Hepatocyte (in vitro differentiated cells): Measurements from ENCODE around the gene PHACTR1. TPM values are rescaled to one million over a fixed set of nuclear protein-coding genes. Genes with fewer than 3 reads are reported as not detected.
A peak's percentile ranks its signal among the peaks of the same experiment; 100 is the strongest.

Experiments used
- DNase-seq: peaks from one replicate; pipeline ENCODE4 v3.0.0-alpha.2; 2016; ENCODE audit warnings: low spot score
- H2AFZ ChIP-seq: fragments of 200-600 bp; sonication (generic); 2 replicates; pipeline ENCODE4 v1.6.0; 2016; ENCODE audit warnings: antibody characterized with exemption, mild to moderate bottlenecking
- H3K27ac ChIP-seq: fragments of 200-600 bp; sonication (generic); 2 replicates; pipeline ENCODE4 v1.5.1; 2016; ENCODE audit warnings: mild to moderate bottlenecking
- H3K27me3 ChIP-seq: fragments of 200-600 bp; sonication (generic); 2 replicates; pipeline ENCODE4 v1.6.1; 2016
- H3K36me3 ChIP-seq: fragments of 200-600 bp; sonication (generic); replicated peaks from 2 replicates; pipeline ENCODE4 v1.5.1; 2016; ENCODE audit warnings: low read depth; ENCODE audit not compliant: insufficient read depth
- H3K4me1 ChIP-seq: fragments of 200-600 bp; sonication (generic); 2 replicates; pipeline ENCODE4 v1.5.1; 2016; ENCODE audit warnings: mild to moderate bottlenecking, moderate library complexity; ENCODE audit not compliant: insufficient read depth
- H3K4me2 ChIP-seq: fragments of 200-600 bp; sonication (generic); 2 replicates; pipeline ENCODE4 v1.6.0; 2016
- H3K4me3 ChIP-seq: fragments of 200-600 bp; sonication (generic); 2 replicates; pipeline ENCODE4 v1.5.1; 2016; ENCODE audit warnings: mild to moderate bottlenecking
- H3K79me2 ChIP-seq: fragments of 200-600 bp; sonication (generic); 2 replicates; pipeline ENCODE4 v1.6.0; 2017; ENCODE audit warnings: mild to moderate bottlenecking
- H3K9me2 ChIP-seq: fragments of 200-600 bp; sonication (generic); replicated peaks from 2 replicates; pipeline ENCODE4 v1.6.0; 2017; ENCODE audit warnings: mild to moderate bottlenecking; ENCODE audit not compliant: insufficient read depth
- H3K9me3 ChIP-seq: fragments of 200-600 bp; sonication (generic); 2 replicates; pipeline ENCODE4 v1.5.1; 2016; ENCODE audit warnings: low read depth, mild to moderate bottlenecking
- H4K20me1 ChIP-seq: fragments of 200-600 bp; sonication (generic); 2 replicates; pipeline ENCODE4 v1.6.0; 2016; ENCODE audit warnings: mild to moderate bottlenecking; ENCODE audit not compliant: insufficient read depth, poor library complexity, severe bottlenecking
- EZH2 ChIP-seq: fragments of 200-600 bp; sonication (generic); IDR thresholded peaks from 2 replicates; pipeline ENCODE4 v1.6.1; 2016; ENCODE audit warnings: antibody characterized with exemption, mild to moderate bottlenecking, borderline replicate concordance
- EZH2phosphoT487 ChIP-seq: fragments of 200-600 bp; sonication (generic); IDR thresholded peaks from one replicate; pipeline ENCODE4 v1.6.1; 2018; ENCODE audit warnings: antibody characterized with exemption, mild to moderate bottlenecking, low read depth, moderate library complexity; ENCODE audit not compliant: unreplicated experiment, severe bottlenecking
- WGBS: methylation state at CpG from one replicate; pipeline ENCODE4 v1.1.6; 2016; ENCODE audit warnings: low lambda C conversion rate; ENCODE audit errors: missing lambda C conversion rate; 5-methylcytosine and 5-hydroxymethylcytosine counted together
- polyA plus RNA-seq: library from polyadenylated mRNA; unstranded; fragments of >200 nt; fragmentation: Nextera tagmentation; extraction: Ambion mirVana; gene quantifications from 2 replicates; pipeline ENCODE4 v1.2.1, GENCODE V29; 2016
- total RNA-seq: library from RNA; depleted of rRNA; stranded (reverse); fragments of >200 nt; gene quantifications from 2 replicates; pipeline ENCODE4 v1.2.3, GENCODE V29; 2014
- TF ChIP-seq, protein P1 (sequence below): fragments of 200-600 bp; sonication (generic); IDR thresholded peaks from 2 replicates; pipeline ENCODE4 v1.5.1; 2016; ENCODE audit warnings: antibody characterized with exemption, mild to moderate bottlenecking; ENCODE audit not compliant: poor library complexity

PHACTR1 gene
- total and polyA plus RNA-seq, 2 experiments from 2014 or later: 3.0 to 4.3 TPM

DNA sequence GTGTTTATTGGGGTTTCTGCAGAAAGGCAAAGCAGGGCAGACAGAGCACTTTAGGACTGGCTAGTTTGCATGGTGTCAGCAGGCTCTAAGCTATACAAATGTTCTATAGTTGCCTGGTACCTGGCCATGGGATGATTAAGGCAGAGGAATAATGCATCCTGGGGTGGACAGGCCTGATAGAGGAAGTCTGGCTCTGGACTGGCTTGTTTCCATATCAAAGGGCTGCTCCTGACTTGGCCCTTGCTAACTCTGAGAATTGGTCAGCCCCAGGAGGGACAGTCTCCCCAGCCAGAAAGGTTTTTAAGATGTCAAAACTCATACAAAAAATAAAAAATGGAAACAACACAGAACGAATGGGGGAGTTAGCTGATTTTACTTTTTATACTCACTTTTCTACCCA lies 474.9 kb downstream of the PHACTR1 start:
- no peak for DNase-seq
- peak overlapping the region; percentile 32 for H3K4me2 ChIP-seq
- no peaks in the 10 kb centered on the region for H3K4me1 ChIP-seq
- no peak overlapping the region for H2AFZ ChIP-seq
- H3K9me2 ChIP-seq: no peaks in the 10 kb centered on the region
- TF ChIP-seq EZH2phosphoT487: no peak
- no peak for TF ChIP-seq EZH2
- TF ChIP-seq, protein P1, sequence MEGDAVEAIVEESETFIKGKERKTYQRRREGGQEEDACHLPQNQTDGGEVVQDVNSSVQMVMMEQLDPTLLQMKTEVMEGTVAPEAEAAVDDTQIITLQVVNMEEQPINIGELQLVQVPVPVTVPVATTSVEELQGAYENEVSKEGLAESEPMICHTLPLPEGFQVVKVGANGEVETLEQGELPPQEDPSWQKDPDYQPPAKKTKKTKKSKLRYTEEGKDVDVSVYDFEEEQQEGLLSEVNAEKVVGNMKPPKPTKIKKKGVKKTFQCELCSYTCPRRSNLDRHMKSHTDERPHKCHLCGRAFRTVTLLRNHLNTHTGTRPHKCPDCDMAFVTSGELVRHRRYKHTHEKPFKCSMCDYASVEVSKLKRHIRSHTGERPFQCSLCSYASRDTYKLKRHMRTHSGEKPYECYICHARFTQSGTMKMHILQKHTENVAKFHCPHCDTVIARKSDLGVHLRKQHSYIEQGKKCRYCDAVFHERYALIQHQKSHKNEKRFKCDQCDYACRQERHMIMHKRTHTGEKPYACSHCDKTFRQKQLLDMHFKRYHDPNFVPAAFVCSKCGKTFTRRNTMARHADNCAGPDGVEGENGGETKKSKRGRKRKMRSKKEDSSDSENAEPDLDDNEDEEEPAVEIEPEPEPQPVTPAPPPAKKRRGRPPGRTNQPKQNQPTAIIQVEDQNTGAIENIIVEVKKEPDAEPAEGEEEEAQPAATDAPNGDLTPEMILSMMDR: no peak
- H3K9me3 ChIP-seq: no peaks in the 10 kb centered on the region
- WGBS: 89% methylated on average over 1 of the region's 1 CpG
- H3K4me3 ChIP-seq: no peak overlapping the region
- H3K79me2 ChIP-seq: no peaks in the 10 kb centered on the region
- no peaks in the 10 kb centered on the region for H3K27me3 ChIP-seq
- peak overlapping the region; percentile 29 for H3K27ac ChIP-seq
- no peaks in the 10 kb centered on the region for H3K36me3 ChIP-seq
- no peaks in the 10 kb centered on the region for H4K20me1 ChIP-seq

DNA sequence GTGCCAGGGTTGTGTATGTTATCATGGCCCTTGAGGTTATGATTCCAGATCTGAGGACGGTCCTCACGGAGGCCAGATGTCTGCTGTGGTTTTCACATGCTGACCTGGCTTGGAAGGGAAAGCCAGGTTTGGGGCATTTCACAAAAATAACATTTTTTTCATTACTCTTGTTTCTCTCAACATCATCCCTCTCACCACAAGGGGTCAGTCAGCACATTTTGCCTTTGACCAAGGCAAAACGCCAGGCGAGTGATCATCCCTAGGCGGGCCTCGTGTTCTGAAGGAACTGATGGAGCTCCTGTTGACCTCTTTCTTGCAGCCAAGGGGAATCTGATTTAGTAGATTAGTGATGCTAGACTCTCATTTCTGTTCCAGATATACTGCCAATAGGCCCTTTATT lies 478.3 kb downstream of the PHACTR1 start:
- WGBS: 46% methylated on average over 6 of the region's 6 CpGs
- no peaks in the 10 kb centered on the region for H4K20me1 ChIP-seq
- no peaks in the 10 kb centered on the region for H3K4me1 ChIP-seq
- no peak overlapping the region for H3K27ac ChIP-seq
- no peaks in the 10 kb centered on the region for H3K9me3 ChIP-seq
- TF ChIP-seq EZH2phosphoT487: no peak
- TF ChIP-seq, protein P1: peak; percentile 59
- H3K4me2 ChIP-seq: no peak overlapping the region
- no peaks in the 10 kb centered on the region for H3K27me3 ChIP-seq
- DNase-seq: peak; percentile 71
- no peaks in the 10 kb centered on the region for H3K9me2 ChIP-seq
- H3K4me3 ChIP-seq: no peak overlapping the region
- no peaks in the 10 kb centered on the region for H3K79me2 ChIP-seq
- no peak overlapping the region for H2AFZ ChIP-seq
- H3K36me3 ChIP-seq: no peaks in the 10 kb centered on the region

DNA sequence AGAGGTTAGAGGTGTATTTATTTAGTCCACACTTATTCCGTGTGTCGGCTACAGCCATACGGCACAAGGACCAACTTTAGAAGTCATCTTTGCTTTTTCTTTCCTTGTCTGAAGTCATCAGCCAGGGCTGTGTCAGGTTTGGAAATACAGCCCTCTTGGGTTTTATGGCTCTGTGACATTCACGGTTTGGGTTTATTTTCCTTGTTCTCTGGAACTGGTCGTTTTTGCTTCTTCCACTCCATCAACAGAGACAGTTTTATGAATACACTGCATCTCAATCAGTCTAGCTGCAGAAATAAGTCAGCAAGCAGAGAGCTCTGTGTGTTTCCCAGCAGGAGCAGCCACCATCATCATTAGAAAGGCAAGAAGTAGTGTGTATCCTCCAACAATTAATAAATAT lies 479.2 kb downstream of the PHACTR1 start:
- Histone ChIP-seq H3K4me1 (no peaks in the 10 kb centered on the region), H3K4me2 (no peak overlapping the region), H3K9me3 (no peaks in the 10 kb centered on the region), H3K27ac (no peak overlapping the region), H2AFZ (no peak overlapping the region), H3K9me2 (no peaks in the 10 kb centered on the region), H3K79me2 (no peaks in the 10 kb centered on the region), H3K36me3 (no peaks in the 10 kb centered on the region), H3K27me3 (no peaks in the 10 kb centered on the region), H3K4me3 (no peak overlapping the region), H4K20me1 (no peaks in the 10 kb centered on the region)
- DNase-seq: no peak
- TF ChIP-seq, protein P1: no peak
- TF ChIP-seq EZH2 (no peak), EZH2phosphoT487 (no peak)
- whole genome bisulfite sequencing: 72% methylated on average over 5 of the region's 5 CpGs

DNA sequence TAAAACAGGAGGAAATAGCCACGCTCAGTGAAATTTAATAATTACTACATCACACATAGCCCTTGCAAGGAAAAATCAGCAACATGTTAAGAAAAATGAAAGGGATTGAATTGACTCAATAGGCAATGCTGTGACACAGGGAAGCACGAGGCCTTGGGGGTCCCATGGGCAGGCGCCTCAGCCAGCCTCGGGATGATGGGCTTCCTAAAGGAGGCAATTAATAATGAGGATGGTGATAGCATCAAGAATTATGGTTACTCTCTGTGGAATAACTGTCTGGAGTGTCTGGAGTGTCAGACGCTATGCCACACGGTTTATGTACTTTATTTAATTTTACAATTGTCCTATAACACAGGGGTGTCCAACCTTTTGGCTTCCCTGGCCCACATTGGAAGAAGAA lies 481.6 kb downstream of the PHACTR1 start:
- H3K79me2 ChIP-seq: no peaks in the 10 kb centered on the region
- no peak for DNase-seq
- no peaks in the 10 kb centered on the region for H3K4me1 ChIP-seq
- no peaks in the 10 kb centered on the region for H3K27me3 ChIP-seq
- no peaks in the 10 kb centered on the region for H3K9me2 ChIP-seq
- H3K9me3 ChIP-seq: no peaks in the 10 kb centered on the region
- H3K4me2 ChIP-seq: no peak overlapping the region
- H4K20me1 ChIP-seq: no peaks in the 10 kb centered on the region
- TF ChIP-seq EZH2phosphoT487: no peak
- TF ChIP-seq, protein P1: no peak
- no peak for TF ChIP-seq EZH2
- no peak overlapping the region for H3K27ac ChIP-seq
- no peaks in the 10 kb centered on the region for H3K36me3 ChIP-seq
- H2AFZ ChIP-seq: no peak overlapping the region
- no peak overlapping the region for H3K4me3 ChIP-seq
- 84% methylated on average over 6 of the region's 6 CpGs for WGBS
